ENCODE measurements around the gene WASL. TPM values are rescaled to one million over a fixed set of nuclear protein-coding genes. Genes with fewer than 3 reads are reported as not detected.

WASL gene
- total and polyA plus RNA-seq, 2 of the 13 experiments (the other 11 are each of a cell fraction or from before 2014, with no cell fraction given): 7.9 to 12.8 TPM

- no peak overlapping the region for H2AFZ ChIP-seq (ENCODE audit: low read length)
- no peaks in the 10 kb centered on the region for H3K79me2 ChIP-seq (ENCODE audit: insufficient read depth, low read length)
- H3K36me3 ChIP-seq (replicated peaks in 1 of 2; ENCODE audit: control insufficient read depth in 1 of 2, insufficient read depth in 2 of 2, low read length in 2 of 2): no peaks in the 10 kb centered on the region
- H3K27me3 ChIP-seq (ENCODE audit: control insufficient read depth in 1 of 2, insufficient read depth in 2 of 2, low read length in 2 of 2): peaks cover 0 to 1% of the 10 kb centered on the region in 2 experiments; a peak in 1 of 5 replicates
- ChIA-PET POLR2A (no interaction called here), CTCF (ENCODE audit: low intra/inter-chr PET ratio, low total read pairs) (no interaction called here)
- no TSS peak for BruUV-seq (replicated peaks)
- no peak overlapping the region for H3K4me3 ChIP-seq (replicated peaks in 1 of 3; ENCODE audit: insufficient read depth in 1 of 3, low read depth in 2 of 3, low read length in 3 of 3)
- TF ChIP-seq ZNF546 (CRISPR knock-in tag; conservative IDR thresholded peaks at IDR 0.05) (no peak), IRF2 (CRISPR knock-in tag; IDR thresholded peaks at IDR 0.05) (no peak), POLR2A (IDR thresholded peaks at IDR 0.05; ENCODE audit: insufficient read depth in 1 of 2, low read depth in 2 of 2, low read length in 2 of 2) (no peak), TBL1XR1 (IDR thresholded peaks at IDR 0.05; ENCODE audit: borderline replicate concordance, low read length, partially characterized antibody) (no peak), LRRFIP1 (CRISPR knock-in tag; conservative IDR thresholded peaks at IDR 0.05) (no peak), SKIL (CRISPR knock-in tag; IDR thresholded peaks at IDR 0.05; ENCODE audit: borderline replicate concordance) (no peak), YY1 (IDR thresholded peaks at IDR 0.05; ENCODE audit: insufficient read depth, insufficient replicate concordance, low read depth, low read length) (no peak), KMT2B (CRISPR knock-in tag; IDR thresholded peaks at IDR 0.05) (no peak)
- TF ChIP-seq, protein P1, sequence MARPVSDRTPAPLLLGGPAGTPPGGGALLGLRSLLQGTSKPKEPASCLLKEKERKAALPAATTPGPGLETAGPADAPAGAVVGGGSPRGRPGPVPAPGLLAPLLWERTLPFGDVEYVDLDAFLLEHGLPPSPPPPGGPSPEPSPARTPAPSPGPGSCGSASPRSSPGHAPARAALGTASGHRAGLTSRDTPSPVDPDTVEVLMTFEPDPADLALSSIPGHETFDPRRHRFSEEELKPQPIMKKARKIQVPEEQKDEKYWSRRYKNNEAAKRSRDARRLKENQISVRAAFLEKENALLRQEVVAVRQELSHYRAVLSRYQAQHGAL (CRISPR knock-in tag; IDR thresholded peaks at IDR 0.05; ENCODE audit: not compliant biosample characterization): no peak
- DNase-seq (ENCODE audit: low spot score) (no peak), FAIRE-seq (no peak), ATAC-seq (no peak)
- 43% methylated on average over 3 of the region's 3 CpGs for whole genome bisulfite sequencing (ENCODE audit: low lambda C conversion rate)
- no peaks in the 10 kb centered on the region for H3K9me3 ChIP-seq (ENCODE audit: low read length)
- no peak overlapping the region for H3K9ac ChIP-seq (ENCODE audit: insufficient read depth, low read depth, low read length)
- H3K4me2 ChIP-seq (ENCODE audit: low read depth, low read length): no peak overlapping the region
- in situ Hi-C loops (cut with HindIII; ENCODE audit: extremely low pct_ligation_motif_present, low pct_unique_long_range_greater_than_20kb): no loop called here
- no peaks in the 10 kb centered on the region for H3K4me1 ChIP-seq (ENCODE audit: insufficient read depth, low read length)
- no peak overlapping the region for H3K27ac ChIP-seq (ENCODE audit: extremely low read length, insufficient read depth, low read length)
- intact Hi-C loops (cut with micrococcal nuclease; ENCODE audit: unreplicated experiment): no loop called here
- no peaks in the 10 kb centered on the region for H4K20me1 ChIP-seq (ENCODE audit: insufficient read depth, low read length)
Observed at GRCh38 chr7:123761729-123762128, 12.9 kb upstream of the WASL start.
